ENCODE data around the gene TLCD4. TPM values are rescaled to one million over a fixed set of nuclear protein-coding genes. Genes with fewer than 3 reads are reported as not detected.
"Not testable (repeated sequence)": the region's sequence is repeated elsewhere in the genome, so short reads cannot be mapped to it uniquely, and the experiment has no call there.

The TLCD4 gene
- total RNA-seq = 9.5 and 16.7 TPM in 2 replicates

- no peak for DNase-seq (ENCODE audit: low read depth)
Observed at GRCh38 chr1:95117207-95118066, at the start of gene TLCD4. Gene TLCD4, plus strand, starts transcription at chr1:95117355. Its CDS starts 26,547 bp downstream, at chr1:95143902.

- no peak for DNase-seq (ENCODE audit: low read depth)
Observed at GRCh38 chr1:95067568-95067967, 49.6 kb upstream of the TLCD4 start.

- peak; percentile 86 for DNase-seq (ENCODE audit: low read depth)
Observed at GRCh38 chr1:95068956-95069709, 48.0 kb upstream of the TLCD4 start.

- no peak for DNase-seq (ENCODE audit: low read depth)
Observed at GRCh38 chr1:95069710-95070093, 47.5 kb upstream of the TLCD4 start.

- no peak for DNase-seq (ENCODE audit: low read depth)
Observed at GRCh38 chr1:95071539-95071938, 45.6 kb upstream of the TLCD4 start.

- peak; percentile 5 for DNase-seq (ENCODE audit: low read depth)
Observed at GRCh38 chr1:95072117-95072516, 45.0 kb upstream of the TLCD4 start.

- peak; percentile 93 for DNase-seq (ENCODE audit: low read depth)
Observed at GRCh38 chr1:95072532-95073419, 44.4 kb upstream of the TLCD4 start, which contains the start of gene ALG14. Gene ALG14, minus strand, starts transcription at chr1:95072951. Its CDS starts 53 bp downstream, at chr1:95072898.

GRCh38 chr1:95073446-95073845, 43.7 kb upstream of the TLCD4 start:
- no peak for DNase-seq (ENCODE audit: low read depth)

- DNase-seq (ENCODE audit: low read depth) = no peak
Observed at GRCh38 chr1:95076034-95076433, 41.1 kb upstream of the TLCD4 start.

- no peak for DNase-seq (ENCODE audit: low read depth)
Observed at GRCh38 chr1:95080446-95080845, 36.7 kb upstream of the TLCD4 start.

GRCh38 chr1:95080879-95081278, 36.3 kb upstream of the TLCD4 start:
- no peak for DNase-seq (ENCODE audit: low read depth)

- peak; percentile 38 for DNase-seq (ENCODE audit: low read depth)
Observed at GRCh38 chr1:95084317-95085176, 32.6 kb upstream of the TLCD4 start.

GRCh38 chr1:95085376-95085775, 31.8 kb upstream of the TLCD4 start:
- DNase-seq (ENCODE audit: low read depth) = no peak

- DNase-seq (ENCODE audit: low read depth) = peak; percentile 87
Observed at GRCh38 chr1:95086949-95087533, 30.1 kb upstream of the TLCD4 start.

GRCh38 chr1:95088303-95088702, 28.9 kb upstream of the TLCD4 start:
- DNase-seq (ENCODE audit: low read depth) = no peak

- DNase-seq (ENCODE audit: low read depth) = no peak
Observed at GRCh38 chr1:95089650-95090287, 27.4 kb upstream of the TLCD4 start.

- DNase-seq (ENCODE audit: low read depth) = not testable (repeated sequence)
Observed at GRCh38 chr1:95091290-95091689, 25.9 kb upstream of the TLCD4 start.

- peak; percentile 75 for DNase-seq (ENCODE audit: low read depth)
Observed at GRCh38 chr1:95092891-95093290, 24.3 kb upstream of the TLCD4 start.

GRCh38 chr1:95093296-95093695, 23.9 kb upstream of the TLCD4 start:
- DNase-seq (ENCODE audit: low read depth) = no peak

GRCh38 chr1:95094923-95095322, 22.2 kb upstream of the TLCD4 start:
- no peak for DNase-seq (ENCODE audit: low read depth)

All from renal cortical epithelial cell (primary cell).